Suprapubic skin (tissue), 2 donors: Measurements from ENCODE around the gene P2RY14.

Experiments used
- EP300 ChIP-seq: sonication (generic); formaldehyde crosslinking; IDR thresholded peaks from one replicate; pipeline ENCODE4 v1.6.1; 2017; ENCODE audit warnings: antibody characterized with exemption
- POLR2A ChIP-seq, 2 donors: fragments of 450-650 bp; IDR thresholded peaks; one replicate each; pipeline ENCODE4 v1.6.1; 2017; ENCODE audit warnings: antibody characterized with exemption in 2 of 2, mild to moderate bottlenecking in 2 of 2, moderate library complexity in 2 of 2

GRCh38 chr3:151198849-151199248 is 79.5 kb downstream of the P2RY14 start:
- TF ChIP-seq POLR2A (IDR thresholded peaks at IDR 0.05) = no peak
- TF ChIP-seq EP300 = no peak
